Neural crest cell (in vitro differentiated cells): ENCODE measurements around the gene SNX9. TPM values are rescaled to one million over a fixed set of nuclear protein-coding genes. Genes with fewer than 3 reads are reported as not detected.
"Not testable (repeated sequence)": the region's sequence is repeated elsewhere in the genome, so short reads cannot be mapped to it uniquely, and the experiment has no call there.

ENCODE experiments used
- DNase-seq: peaks from one replicate; pipeline ENCODE4 v3.0.0; 2021; ENCODE audit warnings: low read depth, mixed read lengths, low spot score
- H3K27ac Mint-ChIP-seq: one replicate; pipeline ENCODE4 v1.8.0; 2021; ENCODE audit warnings: mild to moderate bottlenecking, mixed read lengths; ENCODE audit not compliant: unreplicated experiment
- H3K27me3 Mint-ChIP-seq: 2 replicates; pipeline ENCODE4 v1.8.0; 2021; ENCODE audit warnings: low read depth, mild to moderate bottlenecking, mixed read lengths
- H3K36me3 Mint-ChIP-seq: 2 replicates; pipeline ENCODE4 v1.8.0; 2021; ENCODE audit warnings: low read depth, mild to moderate bottlenecking, mixed read lengths
- H3K4me1 Mint-ChIP-seq: 2 replicates; pipeline ENCODE4 v1.8.0; 2021; ENCODE audit warnings: mixed read lengths
- H3K4me3 Mint-ChIP-seq: one replicate; pipeline ENCODE4 v1.8.0; 2021; ENCODE audit warnings: mild to moderate bottlenecking, mixed read lengths
- H3K9me3 Mint-ChIP-seq: 2 replicates; pipeline ENCODE4 v1.8.0; 2021; ENCODE audit warnings: mixed read lengths
- total RNA-seq: library from RNA; stranded (reverse); gene quantifications from 2 replicates; pipeline ENCODE4 v1.2.1, GENCODE V29; 2021
- TF ChIP-seq, protein P1 (sequence below): fragments of 200-600 bp; sonication (generic); conservative IDR thresholded peaks from 2 replicates; pipeline ENCODE4 v1.5.0; 2021; ENCODE audit warnings: antibody characterized with exemption, mild to moderate bottlenecking

Gene SNX9
- total RNA-seq, 1 donor from 2014 or later: 18.1 TPM

DNA sequence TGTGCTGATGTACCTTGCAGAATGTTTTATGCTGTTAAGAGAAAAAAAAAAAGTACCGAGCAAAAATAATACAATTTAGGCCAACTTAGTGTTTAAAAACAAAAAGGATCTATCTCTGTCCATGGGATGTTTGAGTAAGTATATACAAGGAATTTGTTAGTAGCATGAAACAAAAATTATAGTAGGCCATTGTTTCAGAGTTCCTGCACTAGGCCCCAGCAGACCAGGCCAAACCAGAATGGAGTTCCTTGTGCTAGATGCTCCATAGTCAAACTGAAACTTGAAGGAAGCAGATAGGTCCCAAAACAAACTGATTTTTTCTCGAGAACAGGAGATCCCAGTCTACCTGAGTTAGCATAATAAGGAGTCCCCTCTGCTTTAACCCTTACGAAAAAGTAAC is 72.5 kb downstream of the SNX9 start:
- H3K27ac Mint-ChIP-seq: no peak overlapping the region
- peaks cover 10% of the 10 kb centered on the region for H3K36me3 Mint-ChIP-seq
- no peak overlapping the region for H3K4me3 Mint-ChIP-seq
- no peaks in the 10 kb centered on the region for H3K4me1 Mint-ChIP-seq
- no peak for DNase-seq
- TF ChIP-seq, protein P1, sequence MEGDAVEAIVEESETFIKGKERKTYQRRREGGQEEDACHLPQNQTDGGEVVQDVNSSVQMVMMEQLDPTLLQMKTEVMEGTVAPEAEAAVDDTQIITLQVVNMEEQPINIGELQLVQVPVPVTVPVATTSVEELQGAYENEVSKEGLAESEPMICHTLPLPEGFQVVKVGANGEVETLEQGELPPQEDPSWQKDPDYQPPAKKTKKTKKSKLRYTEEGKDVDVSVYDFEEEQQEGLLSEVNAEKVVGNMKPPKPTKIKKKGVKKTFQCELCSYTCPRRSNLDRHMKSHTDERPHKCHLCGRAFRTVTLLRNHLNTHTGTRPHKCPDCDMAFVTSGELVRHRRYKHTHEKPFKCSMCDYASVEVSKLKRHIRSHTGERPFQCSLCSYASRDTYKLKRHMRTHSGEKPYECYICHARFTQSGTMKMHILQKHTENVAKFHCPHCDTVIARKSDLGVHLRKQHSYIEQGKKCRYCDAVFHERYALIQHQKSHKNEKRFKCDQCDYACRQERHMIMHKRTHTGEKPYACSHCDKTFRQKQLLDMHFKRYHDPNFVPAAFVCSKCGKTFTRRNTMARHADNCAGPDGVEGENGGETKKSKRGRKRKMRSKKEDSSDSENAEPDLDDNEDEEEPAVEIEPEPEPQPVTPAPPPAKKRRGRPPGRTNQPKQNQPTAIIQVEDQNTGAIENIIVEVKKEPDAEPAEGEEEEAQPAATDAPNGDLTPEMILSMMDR: no peak
- H3K27me3 Mint-ChIP-seq: no peaks in the 10 kb centered on the region
- no peaks in the 10 kb centered on the region for H3K9me3 Mint-ChIP-seq

DNA sequence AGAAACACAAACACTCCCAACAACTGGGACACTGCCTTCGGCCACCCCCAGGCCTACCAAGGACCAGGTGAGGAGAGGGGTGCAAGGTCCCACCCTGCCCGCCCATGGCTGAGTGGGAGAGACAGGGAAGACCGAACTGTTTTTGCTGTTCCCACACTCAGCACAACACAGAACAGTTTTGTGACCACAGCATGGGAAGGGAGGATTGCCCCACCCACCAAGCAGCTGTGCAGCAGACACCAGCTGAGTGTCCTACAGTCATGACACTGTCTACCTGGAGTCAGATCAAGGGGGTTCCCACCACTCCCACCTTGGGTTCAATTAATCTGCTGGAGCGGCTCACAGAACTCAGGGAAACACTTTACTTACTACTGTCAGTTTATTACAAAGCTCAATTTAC is 73.9 kb downstream of the SNX9 start:
- Mint-ChIP-seq H3K4me3 (no peak overlapping the region), H3K36me3 (peaks cover 4% of the 10 kb centered on the region), H3K9me3 (no peaks in the 10 kb centered on the region), H3K4me1 (no peaks in the 10 kb centered on the region), H3K27me3 (no peaks in the 10 kb centered on the region), H3K27ac (no peak overlapping the region)
- DNase-seq: no peak
- TF ChIP-seq, protein P1: no peak

DNA sequence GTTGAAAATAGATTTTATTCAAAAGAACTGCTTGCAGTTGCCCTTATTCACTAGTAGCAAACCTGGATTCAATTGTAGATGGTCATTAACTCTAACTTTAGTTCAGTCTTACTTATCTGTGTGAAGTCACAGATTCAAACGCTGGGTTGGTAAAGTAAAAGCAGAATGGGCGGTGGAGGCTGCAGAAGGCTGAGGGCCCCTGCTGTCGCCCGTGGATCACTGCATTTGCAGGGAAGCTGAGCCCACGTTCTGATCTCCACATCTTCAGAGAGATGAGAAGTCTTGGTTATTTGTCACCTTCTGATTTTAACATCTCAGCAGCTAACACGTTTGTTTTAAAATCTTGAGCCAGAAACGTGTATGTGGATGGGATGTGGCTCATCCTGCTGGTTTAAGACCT is 75.1 kb downstream of the SNX9 start:
- Mint-ChIP-seq H3K4me1 (no peaks in the 10 kb centered on the region), H3K9me3 (no peaks in the 10 kb centered on the region), H3K4me3 (no peak overlapping the region), H3K27me3 (no peaks in the 10 kb centered on the region), H3K27ac (no peak overlapping the region), H3K36me3 (no peaks in the 10 kb centered on the region)
- DNase-seq: no peak
- TF ChIP-seq, protein P1: no peak

DNA sequence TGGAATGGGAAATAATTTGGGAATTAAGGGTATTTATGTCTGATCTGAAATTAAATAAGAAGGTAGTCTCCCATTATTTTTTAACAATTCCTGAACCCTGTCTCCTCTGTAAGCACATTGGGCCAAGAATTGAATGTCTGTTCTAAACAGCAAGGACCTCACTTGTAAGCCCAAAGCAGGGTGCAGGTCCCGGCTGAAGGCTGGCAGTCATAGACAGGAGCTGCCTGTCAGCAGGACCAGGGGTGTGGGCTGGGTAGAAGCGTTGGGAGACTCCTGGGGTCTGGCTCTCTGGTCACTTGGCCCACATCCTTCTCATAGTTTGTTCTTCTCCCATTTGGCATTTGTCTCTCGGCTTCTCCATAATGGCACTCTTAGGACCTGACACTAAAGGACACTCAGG is 75.6 kb downstream of the SNX9 start:
- Mint-ChIP-seq H3K36me3 (no peaks in the 10 kb centered on the region), H3K27me3 (no peaks in the 10 kb centered on the region), H3K27ac (no peak overlapping the region), H3K4me3 (no peak overlapping the region), H3K9me3 (no peaks in the 10 kb centered on the region), H3K4me1 (no peaks in the 10 kb centered on the region)
- DNase-seq: no peak
- TF ChIP-seq, protein P1: no peak

DNA sequence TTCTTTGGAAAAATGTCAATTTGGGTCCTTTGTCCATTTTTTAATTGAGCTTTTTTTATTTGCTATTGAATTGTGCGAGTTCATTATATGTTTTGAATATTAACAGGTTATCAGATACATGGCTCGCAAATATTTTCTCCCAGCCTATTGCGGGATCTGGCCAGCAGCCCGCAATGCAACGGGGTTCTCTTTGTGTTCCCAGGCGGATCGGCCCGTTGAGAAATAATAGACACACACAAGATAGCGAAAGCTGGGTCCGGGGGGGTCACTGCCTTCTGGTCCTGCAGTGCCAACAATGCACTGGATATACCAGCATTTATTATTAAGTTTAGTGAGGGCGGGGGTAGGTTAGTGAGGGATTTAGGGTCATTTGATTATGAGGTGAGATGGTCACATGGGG is 77.2 kb downstream of the SNX9 start:
- H3K27ac Mint-ChIP-seq, DNase-seq, H3K27me3 Mint-ChIP-seq, H3K4me1 Mint-ChIP-seq, H3K36me3 Mint-ChIP-seq, H3K9me3 Mint-ChIP-seq, H3K4me3 Mint-ChIP-seq: not testable (repeated sequence)

DNA sequence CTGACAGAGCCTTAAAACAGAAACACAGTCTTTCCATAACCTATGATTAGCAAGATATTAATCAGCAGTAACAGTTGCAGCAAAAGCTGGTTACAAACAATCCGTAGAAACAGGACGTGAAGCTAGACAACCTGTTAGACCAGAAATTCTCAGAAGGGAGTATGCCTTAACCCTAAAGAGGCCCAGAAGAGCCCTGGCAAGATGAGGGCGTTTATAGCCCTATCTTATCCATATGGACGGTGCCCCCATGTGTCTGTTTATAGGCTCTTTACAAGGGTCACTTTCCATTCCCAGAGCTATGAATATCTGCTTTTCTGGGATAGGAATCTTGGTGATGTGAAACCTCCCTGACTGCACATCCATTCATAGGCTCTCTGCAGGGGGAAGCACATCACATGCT is 77.7 kb downstream of the SNX9 start:
- not testable (repeated sequence) for H3K27me3 Mint-ChIP-seq

DNA sequence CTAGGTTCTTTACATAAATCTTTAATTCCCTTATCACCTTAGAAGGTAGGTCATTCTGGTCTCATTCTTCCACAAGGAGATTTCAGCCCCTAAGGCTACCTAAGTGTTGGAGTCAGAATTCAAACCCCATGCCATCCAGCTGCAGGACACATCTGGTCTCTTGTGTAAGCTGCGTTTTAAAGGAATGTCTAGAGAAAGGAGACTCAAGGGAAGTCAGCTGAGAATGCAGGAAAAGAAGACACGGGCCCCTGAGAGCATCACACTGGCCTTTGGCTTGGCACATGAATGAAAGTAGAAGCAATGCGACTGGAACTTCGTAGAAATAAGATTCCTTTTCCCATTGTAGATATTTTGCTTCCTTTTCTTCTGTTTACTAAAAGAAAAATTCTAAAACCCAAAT is 82.0 kb downstream of the SNX9 start:
- no peaks in the 10 kb centered on the region for H3K27me3 Mint-ChIP-seq
- TF ChIP-seq, protein P1: no peak
- no peaks in the 10 kb centered on the region for H3K9me3 Mint-ChIP-seq
- no peak for DNase-seq
- H3K4me3 Mint-ChIP-seq: no peak overlapping the region
- no peak overlapping the region for H3K27ac Mint-ChIP-seq
- H3K4me1 Mint-ChIP-seq: no peaks in the 10 kb centered on the region
- H3K36me3 Mint-ChIP-seq: peaks cover 13% of the 10 kb centered on the region

More for the DNA sequence above, 77.7 kb downstream of the SNX9 start:
- not testable (repeated sequence) for H3K9me3 Mint-ChIP-seq, H3K36me3 Mint-ChIP-seq, H3K27ac Mint-ChIP-seq, H3K4me1 Mint-ChIP-seq, H3K4me3 Mint-ChIP-seq, DNase-seq
